Neutrophil (primary cell): ENCODE data around the gene FAAP20.
A peak's percentile ranks its signal among the peaks of the same experiment; 100 is the strongest.

Experiments used
- H3K27ac ChIP-seq: fragments of 200-600 bp; sonication (generic); 2 replicates; pipeline ENCODE4 v1.5.1; 2016; ENCODE audit warnings: mild to moderate bottlenecking, moderate library complexity
- H3K27me3 ChIP-seq: fragments of 200-600 bp; sonication (generic); 2 replicates; pipeline ENCODE4 v1.6.0; 2016; ENCODE audit warnings: mild to moderate bottlenecking
- H3K36me3 ChIP-seq: fragments of 200-600 bp; sonication (generic); 2 replicates; pipeline ENCODE4 v1.5.1; 2017
- H3K4me1 ChIP-seq, 2 experiments: fragments of 200-600 bp in 1 of 2; sonication (generic) in 1 of 2; 1 replicate in 1 of 2; 2 replicates in 1 of 2; pipeline versions ENCODE4 v1.5.1 to v1.6.1; 2013 to 2016; ENCODE audit warnings: low read depth in 1 of 2, low read length in 1 of 2, mild to moderate bottlenecking in 1 of 2, moderate library complexity in 1 of 2; ENCODE audit not compliant: control insufficient read depth in 1 of 2, insufficient read depth in 1 of 2
- H3K4me3 ChIP-seq, 2 experiments: fragments of 200-600 bp in 1 of 2; sonication (generic) in 1 of 2; 1 replicate in 1 of 2; 2 replicates in 1 of 2; pipeline ENCODE4 v1.5.1; 2013 to 2016; ENCODE audit warnings: low read depth in 1 of 2, low read length in 1 of 2, mild to moderate bottlenecking in 1 of 2, moderate library complexity in 1 of 2
- H3K9me3 ChIP-seq: fragments of 200-600 bp; sonication (generic); 2 replicates; pipeline ENCODE4 v1.5.1; 2016
- CTCF ChIP-seq: fragments of 200-600 bp; sonication (generic); IDR thresholded peaks from 2 replicates; pipeline ENCODE4 v1.5.1; 2016; ENCODE audit warnings: antibody characterized with exemption

The FAAP20 gene

GRCh38 chr1:2168090-2168489, 26.5 kb downstream of the FAAP20 start:
- Histone ChIP-seq H3K9me3 (no peaks in the 10 kb centered on the region), H3K36me3 (peaks cover 11% of the 10 kb centered on the region), H3K4me1 (peaks cover under 1 to 5% of the 10 kb centered on the region in 2 experiments), H3K4me3 (no peak overlapping the region), H3K27me3 (no peaks in the 10 kb centered on the region), H3K27ac (no peak overlapping the region)
- TF ChIP-seq CTCF: no peak

DNA sequence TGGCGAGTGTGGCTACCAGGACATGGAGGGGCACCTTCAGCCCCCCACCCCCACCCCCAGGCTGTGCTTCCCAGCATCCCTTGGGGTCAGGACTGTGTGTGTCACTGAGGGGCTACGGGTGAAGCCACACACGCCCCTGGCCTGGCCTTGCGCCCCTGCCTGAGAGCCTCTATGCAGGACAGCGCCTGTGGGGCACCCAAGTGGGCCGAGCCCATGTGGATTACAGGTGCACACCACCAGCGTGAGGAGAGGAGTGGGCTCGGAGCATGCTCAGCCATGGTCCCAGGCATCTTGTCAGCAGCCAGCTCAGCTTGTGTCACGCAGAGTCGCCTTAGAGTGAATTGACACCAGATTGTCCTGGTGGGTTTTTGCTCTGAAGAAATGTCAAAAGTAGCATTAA, 27.9 kb downstream of the FAAP20 start:
- Histone ChIP-seq H3K4me1 (peaks cover 8 to 11% of the 10 kb centered on the region in 2 experiments), H3K36me3 (peaks cover under 1% of the 10 kb centered on the region), H3K9me3 (no peaks in the 10 kb centered on the region), H3K4me3 (no peak overlapping the region), H3K27ac (no peak overlapping the region), H3K27me3 (no peaks in the 10 kb centered on the region)
- TF ChIP-seq CTCF: no peak

DNA sequence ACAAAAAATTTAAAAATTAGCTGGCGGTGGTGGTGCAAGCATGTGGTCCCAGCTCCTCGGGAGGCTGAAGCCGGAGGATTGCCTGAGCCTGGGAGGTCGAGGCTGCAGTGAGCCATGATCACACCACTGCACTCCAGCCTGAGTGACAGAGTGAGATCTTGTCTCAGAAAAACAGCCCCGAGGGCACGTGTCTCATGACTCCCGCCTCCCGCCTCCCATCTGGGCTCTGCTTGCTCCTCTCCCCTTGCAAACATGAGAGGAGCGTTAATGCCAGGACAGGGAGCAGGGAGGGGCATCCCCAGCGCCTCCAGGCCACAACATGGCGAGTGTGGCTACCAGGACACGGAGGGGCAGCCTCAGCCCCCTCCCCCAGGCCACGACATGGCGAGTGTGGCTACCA, 28.3 kb downstream of the FAAP20 start:
- no peaks in the 10 kb centered on the region for H3K36me3 ChIP-seq
- no peak overlapping the region for H3K27ac ChIP-seq
- no peak for TF ChIP-seq CTCF
- H3K4me3 ChIP-seq: no peak overlapping the region
- peaks cover 8 to 11% of the 10 kb centered on the region in 2 experiments for H3K4me1 ChIP-seq
- H3K27me3 ChIP-seq: no peaks in the 10 kb centered on the region
- H3K9me3 ChIP-seq: no peaks in the 10 kb centered on the region

GRCh38 chr1:2165646-2166045, 28.9 kb downstream of the FAAP20 start:
- Histone ChIP-seq H3K27ac (no peak overlapping the region), H3K4me1 (peaks cover 8 to 11% of the 10 kb centered on the region in 2 experiments), H3K36me3 (no peaks in the 10 kb centered on the region), H3K4me3 (no peak overlapping the region), H3K9me3 (no peaks in the 10 kb centered on the region), H3K27me3 (no peaks in the 10 kb centered on the region)
- no peak for TF ChIP-seq CTCF

DNA sequence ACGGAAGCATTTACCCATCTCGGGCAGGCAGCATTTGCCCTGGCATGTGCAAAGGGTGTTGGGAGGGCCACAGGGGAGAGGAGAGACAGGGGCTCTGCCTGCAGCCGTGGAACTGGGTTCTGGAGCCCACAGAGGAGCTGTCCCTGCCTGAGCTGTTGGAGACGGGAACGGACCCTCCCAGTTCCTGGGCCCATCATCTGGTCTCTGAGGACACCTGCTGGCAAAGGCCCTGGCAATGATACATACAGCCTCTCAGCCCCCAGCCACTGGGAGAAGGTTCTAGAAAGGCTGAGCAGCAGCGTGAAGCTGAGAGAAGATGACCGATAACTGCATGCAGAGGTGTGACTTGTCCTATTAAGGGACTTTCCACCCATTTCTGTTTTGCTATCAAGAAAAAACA, 31.4 kb downstream of the FAAP20 start:
- Histone ChIP-seq H3K4me3 (no peak overlapping the region), H3K9me3 (no peaks in the 10 kb centered on the region), H3K36me3 (no peaks in the 10 kb centered on the region), H3K27me3 (no peaks in the 10 kb centered on the region), H3K4me1 (peaks cover 25 to 27% of the 10 kb centered on the region in 2 experiments), H3K27ac (peak overlapping the region; percentile 71)
- no peak for TF ChIP-seq CTCF
